Astrocyte (in vitro differentiated cells and primary cell): ENCODE results near the gene SLC38A6. TPM values are rescaled to one million over a fixed set of nuclear protein-coding genes. Genes with fewer than 3 reads are reported as not detected.

Experiments
- DNase-seq: peaks from one replicate; pipeline ENCODE4 v3.0.0-alpha.2; 2010; ENCODE audit warnings: low read depth
- FAIRE-seq: peaks from 2 replicates; lab custom pipeline; 2011; peaks lifted over from hg19 to GRCh38; lab: Jason Lieb, UNC
- H2AFZ ChIP-seq: 2 replicates; pipeline ENCODE4 v1.6.0; 2012; ENCODE audit warnings: low read depth, low read length, inconsistent platforms
- H3K27ac ChIP-seq: 2 replicates; pipeline ENCODE4 v1.5.1; 2011; ENCODE audit warnings: low read depth, low read length, inconsistent platforms
- H3K27me3 ChIP-seq: 2 replicates; pipeline ENCODE4 v1.6.0; 2011; ENCODE audit warnings: low read length, inconsistent platforms; ENCODE audit not compliant: insufficient read depth
- H3K36me3 ChIP-seq: 2 replicates; pipeline ENCODE4 v1.5.1; 2011; ENCODE audit warnings: low read length, inconsistent platforms; ENCODE audit not compliant: insufficient read depth
- H3K4me1 ChIP-seq: 2 replicates; pipeline ENCODE4 v1.5.1; 2011; ENCODE audit warnings: low read length, inconsistent platforms; ENCODE audit not compliant: insufficient read depth
- H3K4me2 ChIP-seq: 2 replicates; pipeline ENCODE4 v1.6.0; 2012; ENCODE audit warnings: low read length, inconsistent platforms
- H3K4me3 ChIP-seq: 2 replicates; pipeline ENCODE4 v1.5.1; 2011; ENCODE audit warnings: low read depth, mild to moderate bottlenecking, low read length, inconsistent platforms; ENCODE audit not compliant: insufficient read depth
- H3K79me2 ChIP-seq: 2 replicates; pipeline ENCODE4 v1.6.0; 2012; ENCODE audit warnings: mild to moderate bottlenecking, low read length, inconsistent platforms; ENCODE audit not compliant: insufficient read depth
- H3K9ac ChIP-seq: 2 replicates; pipeline ENCODE4 v1.6.0; 2012; ENCODE audit warnings: mild to moderate bottlenecking, low read length, inconsistent platforms
- H3K9me3 ChIP-seq: 2 replicates; pipeline ENCODE4 v1.5.1; 2012; ENCODE audit warnings: low read depth, mild to moderate bottlenecking, low read length, inconsistent platforms; ENCODE audit not compliant: insufficient read depth
- H4K20me1 ChIP-seq: 2 replicates; pipeline ENCODE4 v1.6.0; 2012; ENCODE audit warnings: low read length, inconsistent platforms; ENCODE audit not compliant: insufficient read depth
- H3K27ac Mint-ChIP-seq: one replicate; pipeline ENCODE4 v1.8.0; 2021; ENCODE audit warnings: mild to moderate bottlenecking, mixed read lengths; ENCODE audit not compliant: unreplicated experiment
- H3K27me3 Mint-ChIP-seq: one replicate; pipeline ENCODE4 v1.8.0; 2021; ENCODE audit warnings: low read depth, mixed read lengths; ENCODE audit not compliant: unreplicated experiment
- H3K36me3 Mint-ChIP-seq: one replicate; pipeline ENCODE4 v1.8.0; 2021; ENCODE audit warnings: low read depth, mixed read lengths; ENCODE audit not compliant: unreplicated experiment
- H3K4me1 Mint-ChIP-seq: one replicate; pipeline ENCODE4 v1.8.0; 2021; ENCODE audit warnings: low read depth, mixed read lengths; ENCODE audit not compliant: unreplicated experiment
- H3K4me3 Mint-ChIP-seq: one replicate; pipeline ENCODE4 v1.8.0; 2021; ENCODE audit warnings: mild to moderate bottlenecking, moderate library complexity, mixed read lengths; ENCODE audit not compliant: unreplicated experiment
- H3K9me3 Mint-ChIP-seq: one replicate; pipeline ENCODE4 v1.8.0; 2021; ENCODE audit warnings: mild to moderate bottlenecking, mixed read lengths; ENCODE audit not compliant: unreplicated experiment
- CTCF ChIP-seq: IDR thresholded peaks from 2 replicates; pipeline ENCODE4 v1.5.1; 2011; ENCODE audit warnings: low read depth, mild to moderate bottlenecking, inconsistent platforms, low read length, moderate library complexity; ENCODE audit not compliant: insufficient read depth
- EZH2 ChIP-seq: IDR thresholded peaks from 2 replicates; pipeline ENCODE4 v1.6.1; 2012; ENCODE audit warnings: mild to moderate bottlenecking, low read length, inconsistent platforms; ENCODE audit not compliant: insufficient read depth
- total RNA-seq: library from RNA; stranded (reverse); gene quantifications from 2 replicates; pipeline ENCODE4 v1.2.1, GENCODE V29; 2021

The SLC38A6 gene
- total RNA-seq, 1 donor from 2014 or later, result 14.9 TPM

GRCh38 chr14:61034416-61035120 is 53.5 kb downstream of the SLC38A6 start:
- TF ChIP-seq CTCF (no peak), EZH2 (no peak)
- Histone ChIP-seq H2AFZ (no peak overlapping the region), H3K4me1 (no peaks in the 10 kb centered on the region), H3K27me3 (no peaks in the 10 kb centered on the region), H3K27ac (no peak overlapping the region), H3K9me3 (no peaks in the 10 kb centered on the region), H3K4me2 (no peak overlapping the region), H3K79me2 (no peaks in the 10 kb centered on the region), H3K9ac (no peak overlapping the region), H4K20me1 (no peaks in the 10 kb centered on the region), H3K36me3 (no peaks in the 10 kb centered on the region), H3K4me3 (no peak overlapping the region)
- Mint-ChIP-seq H3K9me3 (no peaks in the 10 kb centered on the region), H3K27ac (no peak overlapping the region), H3K27me3 (no peaks in the 10 kb centered on the region), H3K4me3 (no peak overlapping the region), H3K36me3 (no peaks in the 10 kb centered on the region), H3K4me1 (peaks cover 3% of the 10 kb centered on the region)
- DNase-seq (no peak), FAIRE-seq (peak; percentile 47)

GRCh38 chr14:61037215-61037614 is 56.2 kb downstream of the SLC38A6 start:
- Histone ChIP-seq H3K27ac (no peak overlapping the region), H3K4me1 (no peaks in the 10 kb centered on the region), H3K9me3 (no peaks in the 10 kb centered on the region), H3K9ac (no peak overlapping the region), H3K79me2 (no peaks in the 10 kb centered on the region), H3K4me2 (no peak overlapping the region), H3K4me3 (no peak overlapping the region), H3K27me3 (no peaks in the 10 kb centered on the region), H3K36me3 (no peaks in the 10 kb centered on the region), H4K20me1 (no peaks in the 10 kb centered on the region), H2AFZ (no peak overlapping the region)
- DNase-seq (no peak), FAIRE-seq (no peak)
- Mint-ChIP-seq H3K9me3 (no peaks in the 10 kb centered on the region), H3K4me1 (peaks cover 3% of the 10 kb centered on the region), H3K4me3 (no peak overlapping the region), H3K36me3 (no peaks in the 10 kb centered on the region), H3K27me3 (no peaks in the 10 kb centered on the region), H3K27ac (no peak overlapping the region)
- TF ChIP-seq CTCF (no peak), EZH2 (no peak)

- Histone ChIP-seq H3K27me3 (no peaks in the 10 kb centered on the region), H4K20me1 (no peaks in the 10 kb centered on the region), H3K9me3 (no peaks in the 10 kb centered on the region), H2AFZ (no peak overlapping the region), H3K9ac (no peak overlapping the region), H3K27ac (no peak overlapping the region), H3K79me2 (no peaks in the 10 kb centered on the region), H3K4me2 (no peak overlapping the region), H3K4me1 (no peaks in the 10 kb centered on the region), H3K4me3 (no peak overlapping the region), H3K36me3 (peaks cover 4% of the 10 kb centered on the region)
- H3K27me3 Mint-ChIP-seq, result no peaks in the 10 kb centered on the region
- TF ChIP-seq EZH2, result no peak
- TF ChIP-seq CTCF, result no peak
- no peak overlapping the region for H3K4me3 Mint-ChIP-seq
- no peaks in the 10 kb centered on the region for H3K36me3 Mint-ChIP-seq
- FAIRE-seq (no peak), DNase-seq (no peak)
- peaks cover 3% of the 10 kb centered on the region for H3K4me1 Mint-ChIP-seq
- H3K9me3 Mint-ChIP-seq, result no peaks in the 10 kb centered on the region
- H3K27ac Mint-ChIP-seq, result no peak overlapping the region
Observed at GRCh38 chr14:61041704-61042103, 60.7 kb downstream of the SLC38A6 start.
